PFSK-1 (cell line): ENCODE results near the gene SYNRG.

Source experiments
- FOXP2 ChIP-seq: optimal IDR thresholded peaks from 2 replicates; pipeline ENCODE3; 2011; ENCODE audit warnings: borderline replicate concordance, control low read depth, inconsistent platforms; ENCODE audit not compliant: insufficient read depth; ENCODE audit errors: extremely low read length, extremely low read depth
- POLR2AphosphoS5 ChIP-seq: IDR thresholded peaks from 2 replicates; pipeline ENCODE4 v1.6.1; 2012; ENCODE audit warnings: low read depth, mild to moderate bottlenecking, control low read depth, low read length, moderate library complexity
- TAF1 ChIP-seq: IDR thresholded peaks from 2 replicates; pipeline ENCODE4 v1.6.1; 2012; ENCODE audit warnings: low read length, control low read depth, borderline replicate concordance; ENCODE audit not compliant: insufficient read depth

DNA sequence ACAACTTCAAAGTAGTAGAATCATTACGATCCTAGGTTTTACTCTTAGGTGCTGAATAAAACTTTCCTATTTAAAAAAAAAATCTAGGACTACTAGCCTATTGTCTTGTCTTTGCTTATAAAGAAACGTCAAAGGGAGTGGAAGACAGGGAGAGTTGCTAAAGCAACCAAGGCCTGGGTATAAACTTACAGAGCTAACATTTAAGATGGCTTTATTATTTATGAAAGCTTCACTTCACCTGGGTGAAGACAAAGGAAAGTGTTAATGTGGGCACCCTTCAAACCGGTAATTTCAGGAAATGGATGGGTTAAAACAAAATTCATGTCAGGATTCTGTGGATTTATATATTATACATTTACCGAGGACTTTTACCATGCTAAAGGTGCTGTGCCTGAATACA is 117.1 kb downstream of the SYNRG start:
- no peak for TF ChIP-seq POLR2AphosphoS5
- TF ChIP-seq FOXP2 = no peak
- TF ChIP-seq TAF1 = no peak
